Activated CD8-positive, alpha-beta memory T cell treated with anti-CD3 and anti-CD28 coated beads, Interleukin-2, amount 50 U/mL, for 24 hours (primary cell): Measurements from ENCODE around the gene ENOPH1.
"Not testable (repeated sequence)": the region's sequence is repeated elsewhere in the genome, so short reads cannot be mapped to it uniquely, and the experiment has no call there.

Experiments
- DNase-seq: peaks from one replicate; pipeline ENCODE4 v3.0.0-alpha.2; 2020; ENCODE audit errors: extremely low read depth

ENOPH1 gene

DNA sequence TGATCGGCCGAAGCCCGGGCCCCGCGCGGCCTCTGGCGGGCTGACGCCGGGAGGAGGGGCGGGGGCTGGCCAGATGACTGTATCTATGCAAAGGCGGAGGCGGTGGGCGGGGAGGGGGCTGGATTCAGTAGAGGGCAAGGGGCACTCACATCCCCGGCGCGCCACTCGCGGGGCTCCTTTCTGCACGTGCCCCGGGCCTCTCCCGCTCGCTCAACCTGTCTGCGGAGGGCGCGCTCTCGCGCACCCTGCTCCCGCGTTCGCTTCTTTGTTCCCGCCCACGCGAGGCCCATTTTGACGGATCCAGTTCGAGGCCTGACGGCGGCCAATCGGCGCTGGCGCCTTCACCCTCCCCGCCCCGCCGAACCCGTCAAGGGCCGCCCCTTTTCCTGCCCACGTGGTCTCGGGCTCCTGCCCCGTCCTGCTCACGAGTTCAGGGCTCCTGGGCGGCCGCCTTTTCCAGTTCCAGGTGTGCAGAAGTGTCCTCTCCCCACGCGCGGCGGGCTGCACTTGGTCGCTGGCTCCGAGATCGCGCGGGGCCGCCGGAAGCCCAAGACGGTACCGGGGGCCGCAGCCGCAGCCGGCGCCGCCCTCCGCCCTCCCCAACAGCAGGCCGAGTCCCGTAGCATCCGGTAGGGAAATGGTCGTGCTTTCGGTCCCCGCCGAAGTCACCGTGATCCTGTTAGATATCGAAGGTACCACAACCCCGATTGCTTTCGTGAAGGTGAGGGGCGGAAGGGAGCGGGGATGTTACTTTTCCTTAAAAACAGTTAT, at the start of gene ENOPH1, which contains the start of gene HNRNPDL:
Gene ENOPH1 (plus strand): TSS at position 398 of the 771 bp plus-strand sequence. CDS start 240 bp downstream, at position 638.
Gene HNRNPDL (minus strand): TSS at position 270 of the 771 bp plus-strand sequence. CDS start 772 bp downstream, outside the sequence.
- DNase-seq: peak; percentile 97

GRCh38 chr4:82380831-82381230, 49.6 kb upstream of the ENOPH1 start:
- no peak for DNase-seq

DNA sequence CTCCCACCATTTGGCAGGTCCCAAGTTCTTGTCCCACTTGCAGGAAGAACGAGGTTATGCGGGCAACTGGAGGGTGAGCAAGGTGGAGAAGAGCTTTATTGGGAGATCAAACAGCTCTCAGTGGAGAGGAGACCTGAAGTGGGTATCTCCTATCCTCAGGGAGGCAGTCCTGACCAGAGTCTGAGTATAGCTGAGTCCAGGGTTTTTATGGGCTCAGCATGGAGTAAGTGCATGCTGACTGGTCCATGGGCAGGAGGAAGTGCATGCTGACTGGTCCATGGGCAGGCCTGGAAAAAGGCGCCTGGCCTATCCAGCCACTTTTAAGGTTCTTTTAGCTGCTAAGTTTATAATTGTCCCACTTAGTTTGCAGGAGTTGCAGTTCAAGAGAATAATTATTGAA, 49.2 kb upstream of the ENOPH1 start:
- DNase-seq: no peak

- DNase-seq: no peak
These were observed 48.6 kb upstream of the ENOPH1 start for GRCh38 chr4:82381661-82382296.

DNA sequence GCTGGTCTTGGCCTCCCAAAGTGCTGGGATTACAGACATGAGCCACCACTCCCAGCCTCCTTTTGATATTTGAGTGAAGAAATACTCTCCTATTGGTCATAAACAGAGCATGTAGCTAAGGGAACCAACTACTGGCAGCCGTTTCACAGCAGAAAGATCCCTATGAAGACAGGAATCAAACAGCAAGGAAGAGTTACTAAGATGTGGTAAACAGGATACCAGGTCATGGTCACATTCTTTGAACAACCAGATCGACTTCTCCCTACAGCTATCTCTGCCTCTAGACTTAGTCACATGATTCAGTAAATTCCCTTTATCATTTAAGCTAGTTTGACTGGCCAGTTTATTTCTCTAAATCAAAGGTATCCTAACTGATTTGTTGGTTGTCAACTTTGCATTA, 47.6 kb upstream of the ENOPH1 start:
- DNase-seq: no peak

GRCh38 chr4:82386312-82386711, 44.1 kb upstream of the ENOPH1 start:
- not testable (repeated sequence) for DNase-seq

- no peak for DNase-seq
These were observed 42.0 kb upstream of the ENOPH1 start for GRCh38 chr4:82388405-82388804.

DNA sequence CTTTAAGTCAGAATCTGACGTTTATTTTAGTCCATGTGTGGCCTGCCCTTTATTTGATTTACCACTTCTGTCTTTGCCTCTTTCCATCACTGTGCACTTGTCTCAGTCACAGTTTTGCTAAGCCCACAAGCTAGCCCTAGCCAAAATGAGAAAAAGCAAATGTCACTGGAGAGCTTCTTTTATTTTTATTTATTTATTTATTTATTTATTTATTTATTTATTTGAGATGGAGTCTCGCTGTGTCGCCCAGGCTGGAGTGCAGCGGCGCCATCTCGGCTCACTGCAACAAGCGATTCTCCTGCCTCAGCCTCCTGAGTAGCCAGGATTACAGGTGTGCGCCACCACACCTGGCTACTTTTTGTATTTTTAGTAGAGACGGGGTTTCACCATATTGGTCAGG, 40.3 kb upstream of the ENOPH1 start:
- not testable (repeated sequence) for DNase-seq

GRCh38 chr4:82394896-82395295, 35.5 kb upstream of the ENOPH1 start:
- DNase-seq: no peak

- DNase-seq: no peak
These were observed 32.9 kb upstream of the ENOPH1 start for GRCh38 chr4:82397527-82397926.

DNA sequence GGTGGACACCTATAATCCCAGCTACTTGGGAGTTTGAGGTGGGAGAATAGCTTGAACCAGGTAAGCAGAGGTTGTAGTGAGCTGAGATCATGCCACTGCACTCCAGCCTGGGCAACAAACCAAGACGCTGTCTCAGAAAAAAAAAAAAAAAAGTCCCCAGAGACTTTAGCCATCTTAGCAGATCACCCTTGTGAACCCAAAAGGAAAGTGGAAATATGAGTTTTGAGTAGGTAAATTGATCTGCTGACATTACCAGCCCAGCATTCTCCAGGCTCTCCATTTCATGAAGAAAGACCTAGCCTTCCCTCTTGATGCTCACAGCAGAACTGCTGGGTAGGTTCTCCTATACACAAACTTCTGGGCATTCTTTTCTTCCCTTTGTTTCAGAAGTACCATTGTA, 32.1 kb upstream of the ENOPH1 start:
- no peak for DNase-seq

DNA sequence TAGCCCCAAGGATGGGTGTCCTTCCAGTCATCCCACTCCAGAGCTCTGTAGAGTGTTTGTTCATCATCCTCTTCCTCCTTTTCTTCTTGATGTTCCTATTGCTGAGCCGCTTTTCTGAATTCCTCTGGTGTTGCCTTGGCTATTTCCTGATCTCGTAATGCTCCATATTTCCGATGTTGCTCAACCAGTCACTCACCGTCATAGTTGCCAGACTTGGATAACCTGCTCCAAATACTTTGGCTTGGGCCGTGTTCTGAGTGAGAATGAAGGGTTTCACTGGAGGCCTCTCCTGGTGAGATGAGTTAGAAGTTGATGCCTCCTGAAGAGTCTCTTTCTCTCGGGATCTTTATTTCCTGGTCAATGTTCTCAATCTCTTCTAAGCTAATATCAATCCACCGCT, 28.8 kb upstream of the ENOPH1 start:
- DNase-seq: no peak

GRCh38 chr4:82402196-82402775, 28.1 kb upstream of the ENOPH1 start:
- DNase-seq: no peak

DNA sequence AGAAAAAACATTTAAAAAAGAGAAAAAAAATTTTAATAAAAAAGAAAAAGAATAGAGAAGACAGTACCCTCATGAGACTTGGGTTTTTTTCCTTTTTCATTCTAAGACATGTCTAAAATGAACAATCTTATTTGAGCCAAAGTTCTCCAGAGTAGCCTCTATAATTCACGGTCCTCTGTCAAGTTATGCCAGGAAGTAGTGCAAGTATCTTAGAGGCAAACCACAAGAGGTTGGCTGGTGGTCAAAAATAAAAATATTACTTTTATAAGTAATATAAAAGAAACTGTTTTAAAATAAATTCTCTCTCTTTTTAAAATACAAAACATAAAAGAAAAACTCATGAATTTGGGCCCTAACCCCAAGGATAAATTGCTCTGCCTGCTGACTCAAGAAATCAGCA, 26.7 kb upstream of the ENOPH1 start:
- no peak for DNase-seq

GRCh38 chr4:82415061-82415460, 15.3 kb upstream of the ENOPH1 start:
- DNase-seq: not testable (repeated sequence)

- no peak for DNase-seq
These were observed 14.4 kb upstream of the ENOPH1 start for GRCh38 chr4:82415922-82416365.

GRCh38 chr4:82419451-82419850, 10.9 kb upstream of the ENOPH1 start:
- DNase-seq: no peak

GRCh38 chr4:82421796-82422560, 8.4 kb upstream of the ENOPH1 start:
- DNase-seq: no peak

DNA sequence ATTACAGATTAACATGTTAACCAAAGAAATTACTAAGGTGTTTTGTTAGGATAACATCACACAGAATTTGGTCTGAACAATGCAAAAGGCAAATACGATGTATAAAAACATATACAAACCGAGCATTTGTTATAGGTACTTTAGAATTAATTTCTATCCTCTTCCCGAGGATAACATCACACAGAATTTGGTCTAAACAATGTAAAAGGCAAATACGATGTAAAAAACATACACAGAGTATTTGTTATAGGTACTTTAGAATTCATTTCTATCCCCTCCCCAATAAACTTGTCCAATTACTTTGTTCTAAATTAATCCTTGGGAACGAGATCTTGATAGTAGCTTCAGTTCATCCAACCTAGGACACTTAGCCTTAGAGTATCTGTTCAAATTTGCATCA, 7.8 kb upstream of the ENOPH1 start:
- no peak for DNase-seq

DNA sequence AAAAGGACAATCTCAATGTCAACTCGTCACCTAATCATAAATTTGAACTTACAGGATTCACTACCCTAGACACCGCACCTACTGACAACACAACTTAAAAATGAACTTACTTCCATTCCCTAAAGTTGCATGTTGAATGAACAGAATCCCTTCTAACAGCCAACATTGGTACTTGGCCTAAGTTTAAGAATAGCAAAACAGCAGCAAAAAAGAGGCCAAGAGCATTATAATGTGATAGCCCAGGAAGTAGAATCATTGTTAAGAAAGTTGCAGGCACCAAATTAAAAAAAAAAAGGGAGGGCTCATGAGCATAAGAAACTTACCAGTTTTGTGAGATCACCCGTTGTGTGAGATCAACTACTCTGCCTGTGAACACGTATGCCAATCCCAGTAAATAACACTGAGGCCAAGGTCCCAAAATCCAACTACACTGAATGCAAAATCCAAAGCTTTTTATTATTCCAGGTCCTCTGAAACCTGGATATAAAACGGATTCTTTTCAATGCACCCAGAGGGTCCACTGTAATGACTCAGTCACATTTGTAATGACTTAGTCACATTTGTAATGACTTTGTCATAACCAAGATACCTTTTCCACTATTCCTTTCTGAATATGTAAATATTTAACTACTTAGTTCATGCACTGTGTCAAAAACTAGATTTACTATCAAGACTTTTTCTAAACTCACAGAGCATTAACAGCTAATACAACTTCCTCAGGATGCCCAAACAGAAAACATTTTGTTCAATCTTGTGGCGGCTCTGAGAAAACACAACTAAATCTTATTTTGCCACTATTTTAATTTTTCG, 6.9 kb upstream of the ENOPH1 start:
- DNase-seq: no peak

- DNase-seq: no peak
These were observed 4.9 kb upstream of the ENOPH1 start for GRCh38 chr4:82425478-82425877.
